H1 (cell line): ENCODE data around the gene CLDN7. TPM values are rescaled to one million over a fixed set of nuclear protein-coding genes. Genes with fewer than 3 reads are reported as not detected.

Source experiments
- CBX5 ChIP-seq: fragments of 300-800, 300-1000 bp; sonication (generic); IDR thresholded peaks from 2 replicates; pipeline ENCODE4 v1.7.1; 2016; ENCODE audit warnings: antibody characterized with exemption, low read length, low read depth
- CBX8 ChIP-seq: fragments of 300-800, 300-1000 bp; sonication (generic); IDR thresholded peaks from 2 replicates; pipeline ENCODE4 v1.7.1; 2016; ENCODE audit warnings: low read depth, low read length, borderline replicate concordance
- CREB1 ChIP-seq: IDR thresholded peaks from 2 replicates; pipeline ENCODE4 v1.6.1; 2012; ENCODE audit warnings: inconsistent platforms
- EGR1 ChIP-seq: IDR thresholded peaks from 2 replicates; pipeline ENCODE4 v1.6.1; 2011; ENCODE audit warnings: low read depth, low read length, borderline replicate concordance
- HDAC6 ChIP-seq: IDR thresholded peaks from one replicate; pipeline ENCODE4 v1.7.1; 2012; ENCODE audit warnings: low read depth, mild to moderate bottlenecking, inconsistent platforms, low read length, moderate library complexity
- POLR2A ChIP-seq, 2 experiments: IDR thresholded peaks; 1 replicate in 1 of 2; 2 replicates in 1 of 2; pipeline ENCODE4 v1.6.1; 2011; ENCODE audit warnings: low read depth in 2 of 2, low read length in 2 of 2, mild to moderate bottlenecking in 2 of 2; ENCODE audit errors: control extremely low read depth in 1 of 2
- RAD21 ChIP-seq, 2 experiments: IDR thresholded peaks in 1 of 2; conservative IDR thresholded peaks in 1 of 2; 2 replicates each; pipeline ENCODE4 v1.6.1; 2011; ENCODE audit warnings: low read depth in 2 of 2, low read length in 2 of 2, improper control_type of control experiment in 1 of 2, inconsistent platforms in 1 of 2, mild to moderate bottlenecking in 1 of 2, moderate library complexity in 1 of 2
- RFX5 ChIP-seq: IDR thresholded peaks from 2 replicates; pipeline ENCODE4 v1.6.1; 2011; ENCODE audit warnings: low read depth, low read length, improper control_type of control experiment, borderline replicate concordance
- RNF2 ChIP-seq: fragments of 200-900, 300-1000 bp; sonication (generic); IDR thresholded peaks from 2 replicates; pipeline ENCODE4 v1.7.1; 2016; ENCODE audit warnings: borderline replicate concordance, low read depth, mild to moderate bottlenecking, antibody characterized with exemption, low read length; ENCODE audit not compliant: poor library complexity, severe bottlenecking; ENCODE audit errors: missing control alignments
- SAP30 ChIP-seq: fragments of 300-600 bp; sonication (generic); IDR thresholded peaks from 2 replicates; pipeline ENCODE4 v1.7.1; 2012; ENCODE audit warnings: low read length, moderate library complexity, mild to moderate bottlenecking, inconsistent platforms; ENCODE audit not compliant: insufficient read depth, insufficient replicate concordance
- SIN3A ChIP-seq, 2 experiments: IDR thresholded peaks in 1 of 2; conservative IDR thresholded peaks in 1 of 2; 2 replicates each; pipeline ENCODE4 v1.6.1; 2011 to 2012; ENCODE audit warnings: low read length in 2 of 2, improper control_type of control experiment in 1 of 2, low read depth in 1 of 2, mild to moderate bottlenecking in 1 of 2
- SIRT6 ChIP-seq: IDR thresholded peaks from one replicate; pipeline ENCODE4 v1.7.1; 2012; ENCODE audit warnings: low read length, inconsistent platforms
- polyA plus RNA-seq, 7 experiments: library from polyadenylated mRNA; depleted of rRNA in 3 of 7; stranded (reverse) in 5 of 7; unstranded in 2 of 7; fragments of >200 nt in 5 of 7; fragments of 200-250 nt in 2 of 7; gene quantifications; 1 replicate in 5 of 7; 2 replicates in 1 of 7; 4 replicates in 1 of 7; pipeline versions ENCODE4 v1.2.1 to v1.2.3, GENCODE V29; 2011 to 2013; ENCODE audit warnings: missing spikeins in 2 of 7, mixed read lengths in 2 of 7
- total RNA-seq: library from RNA; stranded (reverse); fragmentation: NEBNext Ultra II Directional; extraction: Animal tissue kit (Norgen Biotek cat#: 25700); gene quantifications from 2 replicates; pipeline ENCODE4 v1.2.1, GENCODE V29; 2021
- TF ChIP-seq, protein P1 (sequence below): IDR thresholded peaks from 2 replicates; pipeline ENCODE4 v1.6.1; 2012; ENCODE audit warnings: inconsistent platforms
- TF ChIP-seq, protein P2 (sequence below): IDR thresholded peaks from 2 replicates; pipeline ENCODE4 v1.6.1; 2012; ENCODE audit warnings: inconsistent platforms
- TF ChIP-seq, protein P3 (sequence below), 3 experiments: IDR thresholded peaks; 1 replicate in 2 of 3; 2 replicates in 1 of 3; pipeline versions ENCODE4 v1.5.1 to v1.6.1; 2011; ENCODE audit warnings: low read length in 3 of 3, mild to moderate bottlenecking in 3 of 3, inconsistent platforms in 2 of 3, low read depth in 1 of 3, moderate library complexity in 1 of 3; ENCODE audit not compliant: insufficient read depth in 1 of 3; ENCODE audit errors: control extremely low read depth in 1 of 3

The CLDN7 gene
- total and polyA plus RNA-seq, 2 of the 8 experiments (the other 6 are each of a cell fraction or from before 2014, with no cell fraction given) = 118 to 119 TPM

DNA sequence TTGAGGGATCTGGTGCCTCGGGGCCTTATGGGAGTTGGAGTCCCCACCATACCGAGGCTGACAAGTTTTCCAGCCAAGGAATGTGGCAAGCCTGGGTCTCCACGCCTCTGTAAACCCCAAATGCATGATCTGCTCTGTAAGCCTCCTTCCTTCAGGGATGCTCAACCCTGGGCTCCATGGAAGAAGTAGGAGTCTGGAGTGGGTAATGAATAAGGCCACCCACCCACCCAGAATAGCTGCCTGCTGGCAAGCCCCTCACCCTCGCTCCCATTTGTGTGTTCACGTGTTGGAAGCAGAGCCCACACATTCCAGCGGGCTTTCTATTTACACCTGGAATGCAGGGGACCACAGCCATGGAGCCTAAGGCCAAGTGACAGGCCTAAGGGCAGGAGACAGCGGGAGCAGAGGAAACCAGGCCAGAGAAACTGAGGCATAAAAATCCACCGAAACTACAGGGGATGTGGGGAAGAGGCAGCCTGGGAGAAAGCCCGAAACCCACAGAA is 47.1 kb downstream of the CLDN7 start (continued):
- TF ChIP-seq SAP30 (peak; percentile 37), RNF2 (no peak), HDAC6 (no peak), CBX8 (no peak), RFX5 (no peak), CBX5 (no peak), SIN3A (conservative IDR thresholded peaks at IDR 0.05 in 1 of 2, IDR thresholded peaks at IDR 0.05 in 1 of 2; ENCODE audit: low read depth in 1 of 2, low read length in 2 of 2) (no peak; a peak in 1 of 4 replicates), CREB1 (0 out of 2 replicates have a peak, but pooled peaks have one; percentile 42), RAD21 (IDR thresholded peaks at IDR 0.05 in 1 of 2, conservative IDR thresholded peaks at IDR 0.05 in 1 of 2; ENCODE audit: low read depth in 2 of 2, low read length in 2 of 2) (no peak), SIRT6 (no peak), POLR2A (IDR thresholded peaks at IDR 0.05; ENCODE audit: control extremely low read depth in 1 of 2, low read depth in 2 of 2, low read length in 2 of 2) (peak in 1 of 2 experiments; percentile 24; a peak in 1 of 3 replicates), EGR1 (no peak)
- TF ChIP-seq, protein P1, sequence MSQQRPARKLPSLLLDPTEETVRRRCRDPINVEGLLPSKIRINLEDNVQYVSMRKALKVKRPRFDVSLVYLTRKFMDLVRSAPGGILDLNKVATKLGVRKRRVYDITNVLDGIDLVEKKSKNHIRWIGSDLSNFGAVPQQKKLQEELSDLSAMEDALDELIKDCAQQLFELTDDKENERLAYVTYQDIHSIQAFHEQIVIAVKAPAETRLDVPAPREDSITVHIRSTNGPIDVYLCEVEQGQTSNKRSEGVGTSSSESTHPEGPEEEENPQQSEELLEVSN = no peak
- TF ChIP-seq, protein P2, sequence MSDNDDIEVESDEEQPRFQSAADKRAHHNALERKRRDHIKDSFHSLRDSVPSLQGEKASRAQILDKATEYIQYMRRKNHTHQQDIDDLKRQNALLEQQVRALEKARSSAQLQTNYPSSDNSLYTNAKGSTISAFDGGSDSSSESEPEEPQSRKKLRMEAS = peak; percentile 2; the same call in 1 of the 2 replicates
- TF ChIP-seq, protein P3, sequence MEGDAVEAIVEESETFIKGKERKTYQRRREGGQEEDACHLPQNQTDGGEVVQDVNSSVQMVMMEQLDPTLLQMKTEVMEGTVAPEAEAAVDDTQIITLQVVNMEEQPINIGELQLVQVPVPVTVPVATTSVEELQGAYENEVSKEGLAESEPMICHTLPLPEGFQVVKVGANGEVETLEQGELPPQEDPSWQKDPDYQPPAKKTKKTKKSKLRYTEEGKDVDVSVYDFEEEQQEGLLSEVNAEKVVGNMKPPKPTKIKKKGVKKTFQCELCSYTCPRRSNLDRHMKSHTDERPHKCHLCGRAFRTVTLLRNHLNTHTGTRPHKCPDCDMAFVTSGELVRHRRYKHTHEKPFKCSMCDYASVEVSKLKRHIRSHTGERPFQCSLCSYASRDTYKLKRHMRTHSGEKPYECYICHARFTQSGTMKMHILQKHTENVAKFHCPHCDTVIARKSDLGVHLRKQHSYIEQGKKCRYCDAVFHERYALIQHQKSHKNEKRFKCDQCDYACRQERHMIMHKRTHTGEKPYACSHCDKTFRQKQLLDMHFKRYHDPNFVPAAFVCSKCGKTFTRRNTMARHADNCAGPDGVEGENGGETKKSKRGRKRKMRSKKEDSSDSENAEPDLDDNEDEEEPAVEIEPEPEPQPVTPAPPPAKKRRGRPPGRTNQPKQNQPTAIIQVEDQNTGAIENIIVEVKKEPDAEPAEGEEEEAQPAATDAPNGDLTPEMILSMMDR (IDR thresholded peaks at IDR 0.05; ENCODE audit: control extremely low read depth in 1 of 3, insufficient read depth in 1 of 3, low read depth in 1 of 3, low read length in 3 of 3) = no peak
